CD14-positive monocyte (primary cell): ENCODE measurements around the gene DCLK3. TPM values are rescaled to one million over a fixed set of nuclear protein-coding genes. Genes with fewer than 3 reads are reported as not detected.

Experiments used
- DNase-seq, 3 donors: peaks; one replicate each; pipeline ENCODE4 v3.0.0-alpha.2; 2011 to 2022
- H2AFZ ChIP-seq: 2 replicates; pipeline ENCODE4 v1.6.0; 2012; ENCODE audit warnings: mild to moderate bottlenecking, low read depth, low read length, inconsistent platforms; ENCODE audit not compliant: insufficient read depth, poor library complexity, severe bottlenecking
- H3K27ac ChIP-seq, 2 donors: 1 replicate in 1 of 2; 2 replicates in 1 of 2; pipeline ENCODE4 v1.5.1; 2012 to 2013; ENCODE audit warnings: low read length in 2 of 2, control low read depth in 1 of 2, inconsistent platforms in 1 of 2, low read depth in 1 of 2, mild to moderate bottlenecking in 1 of 2
- H3K27me3 ChIP-seq, 2 donors: one replicate each; pipeline versions ENCODE4 v1.6.0 to v1.6.1; 2011 to 2013; ENCODE audit warnings: low read length in 2 of 2; ENCODE audit not compliant: control insufficient read depth in 2 of 2, insufficient read depth in 2 of 2
- H3K36me3 ChIP-seq, 2 donors: replicated peaks in 1 of 2; 1 replicate in 1 of 2; 2 replicates in 1 of 2; pipeline versions ENCODE4 v1.5.1 to v1.6.1; 2012 to 2013; ENCODE audit warnings: low read length in 2 of 2, control low read depth in 1 of 2, inconsistent platforms in 1 of 2, mild to moderate bottlenecking in 1 of 2; ENCODE audit not compliant: insufficient read depth in 2 of 2, control insufficient read depth in 1 of 2
- H3K4me1 ChIP-seq, 2 donors: 1 replicate in 1 of 2; 2 replicates in 1 of 2; pipeline versions ENCODE4 v1.5.1 to v1.6.1; 2012 to 2013; ENCODE audit warnings: low read length in 2 of 2, control low read depth in 1 of 2, inconsistent platforms in 1 of 2, mild to moderate bottlenecking in 1 of 2, moderate library complexity in 1 of 2; ENCODE audit not compliant: insufficient read depth in 2 of 2, control insufficient read depth in 1 of 2
- H3K4me2 ChIP-seq: replicated peaks from 2 replicates; pipeline ENCODE3; 2012; ENCODE audit warnings: low read length, moderate library complexity, mild to moderate bottlenecking; ENCODE audit not compliant: poor library complexity, severe bottlenecking; ENCODE audit errors: extremely low read depth
- H3K4me3 ChIP-seq, 3 experiments: fragments of 200-600 bp in 1 of 3; sonication (generic) in 1 of 3; replicated peaks in 1 of 3; 1 replicate in 2 of 3; 2 replicates in 1 of 3; pipeline ENCODE4 v1.5.1; 2011 to 2013; ENCODE audit warnings: low read length in 3 of 3, mild to moderate bottlenecking in 3 of 3, control low read depth in 2 of 3, low read depth in 2 of 3, inconsistent platforms in 1 of 3, moderate library complexity in 1 of 3
- H3K79me2 ChIP-seq: 2 replicates; pipeline ENCODE4 v1.6.0; 2012; ENCODE audit warnings: mild to moderate bottlenecking, control low read depth, inconsistent platforms, low read length, moderate library complexity; ENCODE audit not compliant: insufficient read depth
- H3K9ac ChIP-seq: 2 replicates; pipeline ENCODE4 v1.6.0; 2017; ENCODE audit warnings: low read length, mild to moderate bottlenecking; ENCODE audit not compliant: insufficient read depth, poor library complexity, severe bottlenecking
- H3K9me3 ChIP-seq, 2 donors: replicated peaks in 1 of 2; 1 replicate in 1 of 2; 2 replicates in 1 of 2; pipeline versions ENCODE4 v1.5.1 to v1.6.1; 2012 to 2013; ENCODE audit warnings: low read length in 2 of 2, control low read depth in 1 of 2; ENCODE audit not compliant: control insufficient read depth in 1 of 2, insufficient read depth in 1 of 2
- H4K20me1 ChIP-seq: 2 replicates; pipeline ENCODE4 v1.6.0; 2012; ENCODE audit warnings: mild to moderate bottlenecking, low read length, control low read depth, moderate library complexity; ENCODE audit not compliant: insufficient read depth
- H3K27ac Mint-ChIP-seq, 7 donors: one replicate each; pipeline ENCODE4 v1.8.0; 2020; ENCODE audit warnings: mild to moderate bottlenecking in 7 of 7, mixed read lengths in 7 of 7, moderate library complexity in 6 of 7, inconsistent platforms in 2 of 7
- H3K27me3 Mint-ChIP-seq, 3 donors: one replicate each; pipeline ENCODE4 v1.8.0; 2021 to 2022; ENCODE audit warnings: low read depth in 3 of 3, mild to moderate bottlenecking in 3 of 3, mixed read lengths in 3 of 3, moderate library complexity in 3 of 3, inconsistent platforms in 1 of 3
- H3K36me3 Mint-ChIP-seq, 2 donors: one replicate each; pipeline ENCODE4 v1.8.0; 2020; ENCODE audit warnings: mixed read lengths in 2 of 2, inconsistent platforms in 1 of 2, mild to moderate bottlenecking in 1 of 2
- H3K4me1 Mint-ChIP-seq: one replicate; pipeline ENCODE4 v1.8.0; 2020; ENCODE audit warnings: mild to moderate bottlenecking, mixed read lengths
- H3K4me3 Mint-ChIP-seq, 2 donors: one replicate each; pipeline ENCODE4 v1.8.0; 2020; ENCODE audit warnings: mild to moderate bottlenecking in 2 of 2, mixed read lengths in 2 of 2, moderate library complexity in 1 of 2
- H3K9me3 Mint-ChIP-seq, 7 donors: one replicate each; pipeline ENCODE4 v1.8.0; 2020 to 2022; ENCODE audit warnings: mixed read lengths in 7 of 7, mild to moderate bottlenecking in 6 of 7, moderate library complexity in 6 of 7, inconsistent platforms in 2 of 7
- WGBS: methylation state at CpG from one replicate; pipeline ENCODE4 v1.1.5; 2013; ENCODE audit warnings: missing lambda C conversion rate; ENCODE audit not compliant: insufficient coverage; 5-methylcytosine and 5-hydroxymethylcytosine counted together
- intact Hi-C, 2 donors: fragments of 100-400 bp; cut with micrococcal nuclease; formaldehyde crosslinking; loops; one replicate each; pipeline versions ENCODE4 v1.15.0 to v1.15.1; 2023
- polyA plus RNA-seq, 3 donors: library from polyadenylated mRNA; depleted of rRNA in 1 of 3; unstranded in 2 of 3; stranded (reverse) in 1 of 3; fragments of 300-500 nt in 2 of 3; fragments of >200 nt in 1 of 3; fragmentation: Illumina TruSeq in 2 of 3; gene quantifications; 1 replicate in 2 of 3; 2 replicates in 1 of 3; pipeline ENCODE4 v1.2.3, GENCODE V29; 2012 to 2021
- TF ChIP-seq, protein P1 (sequence below): fragments of 200-600 bp; IDR thresholded peaks from one replicate; pipeline ENCODE4 v1.8.0; 2022; ENCODE audit warnings: antibody characterized with exemption, mild to moderate bottlenecking

Gene DCLK3
- polyA plus RNA-seq, 3 donors = not detected

DNA sequence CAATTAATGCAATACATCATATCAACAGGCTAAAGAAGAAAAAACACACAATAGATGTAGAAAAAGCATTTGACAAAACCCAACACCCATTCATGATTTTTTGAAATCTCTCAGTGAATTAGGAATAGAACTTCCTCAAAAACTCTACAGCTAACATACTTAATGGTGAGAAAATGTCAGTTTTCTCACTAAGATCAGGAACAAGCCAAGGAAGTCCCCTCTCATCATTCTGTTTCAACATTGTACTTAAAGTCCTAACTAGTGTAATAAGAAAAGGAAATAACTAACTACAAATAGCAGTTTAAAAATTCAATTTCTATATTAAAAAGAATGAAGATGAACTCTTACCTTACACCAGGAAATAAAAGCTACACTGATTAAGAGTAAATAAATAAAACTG is 77.8 kb downstream of the DCLK3 start:
- no peak overlapping the region for H3K27ac Mint-ChIP-seq
- DNase-seq = no peak
- Histone ChIP-seq H3K27ac (no peak overlapping the region), H3K4me3 (no peak overlapping the region), H3K9ac (no peak overlapping the region), H3K27me3 (no peaks in the 10 kb centered on the region), H3K9me3 (peaks cover 3 to 6% of the 10 kb centered on the region in 2 donors), H4K20me1 (no peaks in the 10 kb centered on the region), H3K4me1 (no peaks in the 10 kb centered on the region), H3K36me3 (no peaks in the 10 kb centered on the region), H3K79me2 (no peaks in the 10 kb centered on the region), H2AFZ (no peak overlapping the region), H3K4me2 (no peak overlapping the region)
- H3K4me1 Mint-ChIP-seq = no peaks in the 10 kb centered on the region
- intact Hi-C loops = no loop called here
- H3K4me3 Mint-ChIP-seq = no peak overlapping the region
- TF ChIP-seq, protein P1, sequence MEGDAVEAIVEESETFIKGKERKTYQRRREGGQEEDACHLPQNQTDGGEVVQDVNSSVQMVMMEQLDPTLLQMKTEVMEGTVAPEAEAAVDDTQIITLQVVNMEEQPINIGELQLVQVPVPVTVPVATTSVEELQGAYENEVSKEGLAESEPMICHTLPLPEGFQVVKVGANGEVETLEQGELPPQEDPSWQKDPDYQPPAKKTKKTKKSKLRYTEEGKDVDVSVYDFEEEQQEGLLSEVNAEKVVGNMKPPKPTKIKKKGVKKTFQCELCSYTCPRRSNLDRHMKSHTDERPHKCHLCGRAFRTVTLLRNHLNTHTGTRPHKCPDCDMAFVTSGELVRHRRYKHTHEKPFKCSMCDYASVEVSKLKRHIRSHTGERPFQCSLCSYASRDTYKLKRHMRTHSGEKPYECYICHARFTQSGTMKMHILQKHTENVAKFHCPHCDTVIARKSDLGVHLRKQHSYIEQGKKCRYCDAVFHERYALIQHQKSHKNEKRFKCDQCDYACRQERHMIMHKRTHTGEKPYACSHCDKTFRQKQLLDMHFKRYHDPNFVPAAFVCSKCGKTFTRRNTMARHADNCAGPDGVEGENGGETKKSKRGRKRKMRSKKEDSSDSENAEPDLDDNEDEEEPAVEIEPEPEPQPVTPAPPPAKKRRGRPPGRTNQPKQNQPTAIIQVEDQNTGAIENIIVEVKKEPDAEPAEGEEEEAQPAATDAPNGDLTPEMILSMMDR = no peak
- H3K9me3 Mint-ChIP-seq = peaks cover 4 to 10% (median 7%) of the 10 kb centered on the region in 7 donors
- H3K36me3 Mint-ChIP-seq = no peaks in the 10 kb centered on the region
- peaks cover 0 to 2% (median 1%) of the 10 kb centered on the region in 3 donors for H3K27me3 Mint-ChIP-seq

- Mint-ChIP-seq H3K36me3 (no peaks in the 10 kb centered on the region), H3K4me1 (no peaks in the 10 kb centered on the region), H3K9me3 (peaks cover 14 to 39% (median 25%) of the 10 kb centered on the region in 7 donors), H3K27me3 (peaks cover 0 to 2% (median 0%) of the 10 kb centered on the region in 3 donors), H3K27ac (no peak overlapping the region), H3K4me3 (no peak overlapping the region)
- no peak for DNase-seq
- Histone ChIP-seq H3K27me3 (no peaks in the 10 kb centered on the region), H3K36me3 (no peaks in the 10 kb centered on the region), H4K20me1 (no peaks in the 10 kb centered on the region), H3K4me2 (no peak overlapping the region), H3K4me3 (no peak overlapping the region), H3K4me1 (no peaks in the 10 kb centered on the region), H3K79me2 (no peaks in the 10 kb centered on the region), H2AFZ (no peak overlapping the region), H3K27ac (no peak overlapping the region), H3K9me3 (peaks cover 20 to 32% of the 10 kb centered on the region in 2 donors), H3K9ac (no peak overlapping the region)
- intact Hi-C loops = no loop called here
- WGBS = no CpG with 5 or more reads among the region's 1 CpG
- TF ChIP-seq, protein P1 = no peak
Measured at GRCh38 chr3:36681867-36682266, 82.5 kb downstream of the DCLK3 start.
